LNCaP clone FGC (cell line): ENCODE data around the gene TNN.

Experiments
- DNase-seq: peaks from one replicate; pipeline ENCODE4 v3.0.0-alpha.2; 2011; ENCODE audit warnings: low read depth
- H3K4me3 ChIP-seq: 2 replicates; pipeline ENCODE4 v1.5.1; 2011; ENCODE audit warnings: mild to moderate bottlenecking, low read depth, low read length, control low read depth
- CTCF ChIP-seq: IDR thresholded peaks from 2 replicates; pipeline ENCODE4 v1.5.1; 2012; ENCODE audit warnings: mild to moderate bottlenecking; ENCODE audit not compliant: control insufficient read depth, insufficient read depth; ENCODE audit errors: extremely low read depth

The TNN gene

DNA sequence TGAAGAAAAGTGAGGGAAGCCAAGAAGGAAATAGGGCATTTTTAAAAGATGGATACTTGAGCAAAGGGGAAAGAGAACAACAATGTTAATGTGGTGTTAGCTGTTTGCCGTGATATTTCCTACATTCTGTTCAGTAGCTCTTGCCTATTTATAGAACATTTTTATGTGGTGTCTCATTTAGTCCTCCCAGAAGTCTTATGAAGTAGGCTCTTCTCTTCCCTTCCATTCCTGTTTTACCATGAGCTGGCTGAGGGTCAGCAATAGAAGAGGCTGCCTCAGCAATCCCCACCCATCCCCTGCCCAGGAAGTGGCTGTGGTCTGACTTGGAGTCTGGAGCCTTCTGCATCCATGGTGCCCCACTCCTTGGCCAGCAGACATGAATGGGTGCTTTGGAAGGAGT is 64.8 kb downstream of the TNN start:
- no peak for TF ChIP-seq CTCF
- DNase-seq, result no peak
- H3K4me3 ChIP-seq, result no peak overlapping the region

DNA sequence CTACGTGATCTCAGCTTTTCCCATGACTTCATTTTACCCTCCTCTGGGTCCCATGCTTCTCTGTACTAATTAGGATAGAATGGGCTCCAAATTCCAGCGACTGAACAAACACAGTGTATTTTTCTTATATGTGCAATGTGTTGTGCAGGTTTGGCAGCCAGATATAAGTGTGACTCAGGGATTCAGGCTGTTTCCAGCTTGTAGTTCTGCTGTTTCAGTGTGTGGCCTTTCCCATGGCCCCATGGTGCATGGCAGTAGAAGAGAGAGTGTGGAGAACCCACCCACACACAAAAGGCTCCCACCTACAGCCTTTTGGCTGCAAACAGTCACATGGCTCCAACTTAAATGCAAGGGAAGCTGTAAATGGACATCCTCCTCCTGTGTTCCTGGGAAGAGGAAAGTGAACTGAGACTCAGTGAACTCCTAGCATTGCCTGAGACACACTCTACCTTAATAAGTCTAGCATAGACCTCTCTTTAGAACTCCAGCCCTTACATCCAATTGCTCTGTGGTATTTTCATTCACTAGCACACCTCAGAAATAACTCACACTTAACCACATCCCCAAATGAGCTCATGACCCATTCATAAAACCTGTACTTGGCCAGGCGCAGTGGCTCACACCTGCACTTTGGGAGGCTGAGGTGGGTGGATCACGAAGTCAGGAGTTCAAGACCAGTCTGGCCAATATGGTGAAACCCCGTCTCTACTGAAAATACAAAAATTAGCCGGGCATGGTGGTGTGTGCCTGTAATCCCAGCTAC is 66.2 kb downstream of the TNN start:
- no peak for DNase-seq
- H3K4me3 ChIP-seq, result no peak overlapping the region
- TF ChIP-seq CTCF, result no peak

GRCh38 chr1:175134500-175134899 is 66.9 kb downstream of the TNN start:
- H3K4me3 ChIP-seq, result no peak overlapping the region
- no peak for TF ChIP-seq CTCF
- DNase-seq, result no peak

DNA sequence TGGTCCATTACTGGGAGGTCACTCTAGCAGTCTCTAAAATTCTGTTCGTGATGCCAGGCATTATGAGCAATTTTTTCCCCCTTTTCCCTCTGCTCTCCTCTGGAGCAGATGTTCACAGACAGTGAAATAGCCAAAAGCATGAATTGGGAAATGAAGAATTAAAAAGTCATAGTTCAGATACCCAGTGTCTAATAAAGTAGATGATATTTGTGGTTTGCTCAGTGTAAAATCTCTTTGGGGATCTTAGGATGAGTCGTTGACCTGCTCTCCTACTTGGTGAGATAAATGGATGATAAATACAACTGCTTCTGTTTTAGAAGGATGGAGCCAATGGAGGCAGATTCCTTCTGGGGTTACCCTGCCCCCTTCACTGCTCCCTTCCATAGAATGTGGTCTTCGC is 68.6 kb downstream of the TNN start:
- TF ChIP-seq CTCF, result no peak
- H3K4me3 ChIP-seq, result no peak overlapping the region
- DNase-seq, result no peak

DNA sequence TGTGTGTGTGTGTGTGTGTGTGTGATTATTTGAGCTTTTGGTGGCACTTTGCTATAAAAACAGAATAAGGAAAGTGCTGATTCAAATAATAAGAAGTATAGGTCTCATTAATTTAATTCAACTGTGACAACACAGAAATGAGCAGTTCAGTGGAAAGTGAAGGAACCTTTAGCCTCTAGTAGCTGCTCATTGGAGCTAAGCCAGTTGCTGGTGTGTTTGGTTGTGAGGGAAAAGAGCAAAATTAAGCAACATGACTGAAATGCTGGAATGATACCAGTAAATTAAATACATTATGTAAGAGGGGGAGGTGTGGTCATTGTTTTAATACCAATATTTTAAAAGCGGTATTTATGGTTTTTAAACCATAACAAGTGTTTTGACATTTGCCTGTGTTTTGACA is 69.7 kb downstream of the TNN start:
- no peak overlapping the region for H3K4me3 ChIP-seq
- TF ChIP-seq CTCF, result no peak
- DNase-seq, result no peak

- TF ChIP-seq CTCF, result no peak
- no peak for DNase-seq
- H3K4me3 ChIP-seq, result no peak overlapping the region
These were observed 70.9 kb downstream of the TNN start for GRCh38 chr1:175138579-175138978.
